ENCODE data around the gene HSPA6.
"Not testable (repeated sequence)": the region's sequence is repeated elsewhere in the genome, so short reads cannot be mapped to it uniquely, and the experiment has no call there.

GRCh38 chr1:161554815-161555417, 30.6 kb downstream of the HSPA6 start:
- TF ChIP-seq, protein P1, sequence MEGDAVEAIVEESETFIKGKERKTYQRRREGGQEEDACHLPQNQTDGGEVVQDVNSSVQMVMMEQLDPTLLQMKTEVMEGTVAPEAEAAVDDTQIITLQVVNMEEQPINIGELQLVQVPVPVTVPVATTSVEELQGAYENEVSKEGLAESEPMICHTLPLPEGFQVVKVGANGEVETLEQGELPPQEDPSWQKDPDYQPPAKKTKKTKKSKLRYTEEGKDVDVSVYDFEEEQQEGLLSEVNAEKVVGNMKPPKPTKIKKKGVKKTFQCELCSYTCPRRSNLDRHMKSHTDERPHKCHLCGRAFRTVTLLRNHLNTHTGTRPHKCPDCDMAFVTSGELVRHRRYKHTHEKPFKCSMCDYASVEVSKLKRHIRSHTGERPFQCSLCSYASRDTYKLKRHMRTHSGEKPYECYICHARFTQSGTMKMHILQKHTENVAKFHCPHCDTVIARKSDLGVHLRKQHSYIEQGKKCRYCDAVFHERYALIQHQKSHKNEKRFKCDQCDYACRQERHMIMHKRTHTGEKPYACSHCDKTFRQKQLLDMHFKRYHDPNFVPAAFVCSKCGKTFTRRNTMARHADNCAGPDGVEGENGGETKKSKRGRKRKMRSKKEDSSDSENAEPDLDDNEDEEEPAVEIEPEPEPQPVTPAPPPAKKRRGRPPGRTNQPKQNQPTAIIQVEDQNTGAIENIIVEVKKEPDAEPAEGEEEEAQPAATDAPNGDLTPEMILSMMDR (IDR thresholded peaks at IDR 0.05): not testable (repeated sequence)
- not testable (repeated sequence) for TF ChIP-seq EZH2 (IDR thresholded peaks at IDR 0.05)
